Epithelial cell of prostate (primary cell): ENCODE results near the gene CD200.
A peak's percentile ranks its signal among the peaks of the same experiment; 100 is the strongest.

Experiments used
- DNase-seq: peaks from one replicate; pipeline ENCODE4 v3.0.0-alpha.2; 2011; ENCODE audit warnings: low read depth, low spot score
- H3K27ac ChIP-seq: fragments of 450-650 bp; 2 replicates; pipeline ENCODE4 v1.5.1; 2017; ENCODE audit warnings: mild to moderate bottlenecking

CD200 gene

GRCh38 chr3:112327371-112327951, 5.5 kb upstream of the CD200 start:
- DNase-seq, result peak; percentile 18
- no peak overlapping the region for H3K27ac ChIP-seq

- H3K27ac ChIP-seq, result no peak overlapping the region
- DNase-seq, result no peak
Observed at GRCh38 chr3:112331851-112332250, 1.1 kb upstream of the CD200 start.

GRCh38 chr3:112333381-112334317, 693 bp downstream of the CD200 start:
- no peak overlapping the region for H3K27ac ChIP-seq
- DNase-seq, result no peak

- no peak for DNase-seq
- H3K27ac ChIP-seq, result no peak overlapping the region
Observed at GRCh38 chr3:112334691-112335433, 1.9 kb downstream of the CD200 start.

- no peak for DNase-seq
- no peak overlapping the region for H3K27ac ChIP-seq
Observed at GRCh38 chr3:112335434-112335781, 2.5 kb downstream of the CD200 start.

GRCh38 chr3:112338021-112338726, 5.2 kb downstream of the CD200 start:
- no peak overlapping the region for H3K27ac ChIP-seq
- DNase-seq, result no peak

GRCh38 chr3:112338727-112339056, 5.7 kb downstream of the CD200 start:
- DNase-seq, result no peak
- no peak overlapping the region for H3K27ac ChIP-seq

- H3K27ac ChIP-seq, result no peak overlapping the region
Observed at GRCh38 chr3:112339134-112339533, 6.2 kb downstream of the CD200 start.

GRCh38 chr3:112339609-112340008, 6.7 kb downstream of the CD200 start:
- no peak for DNase-seq
- H3K27ac ChIP-seq, result no peak overlapping the region

More at GRCh38 chr3:112339134-112339533, 6.2 kb downstream of the CD200 start:
- DNase-seq, result no peak

- no peak for DNase-seq
- no peak overlapping the region for H3K27ac ChIP-seq
Observed at GRCh38 chr3:112341386-112341785, 8.4 kb downstream of the CD200 start.

GRCh38 chr3:112345681-112346080, 12.7 kb downstream of the CD200 start:
- no peak overlapping the region for H3K27ac ChIP-seq
- no peak for DNase-seq

- no peak for DNase-seq
- H3K27ac ChIP-seq, result no peak overlapping the region
Observed at GRCh38 chr3:112346491-112347122, 13.7 kb downstream of the CD200 start.

GRCh38 chr3:112348943-112349342, 16.0 kb downstream of the CD200 start:
- DNase-seq, result no peak
- H3K27ac ChIP-seq, result no peak overlapping the region

- no peak overlapping the region for H3K27ac ChIP-seq
- no peak for DNase-seq
Observed at GRCh38 chr3:112349557-112349956, 16.6 kb downstream of the CD200 start.

- H3K27ac ChIP-seq, result no peak overlapping the region
- DNase-seq, result no peak
Observed at GRCh38 chr3:112350018-112350810, 17.3 kb downstream of the CD200 start.

GRCh38 chr3:112351036-112351435, 18.1 kb downstream of the CD200 start:
- H3K27ac ChIP-seq, result no peak overlapping the region
- DNase-seq, result no peak

GRCh38 chr3:112351823-112352222, 18.9 kb downstream of the CD200 start:
- no peak overlapping the region for H3K27ac ChIP-seq
- DNase-seq, result no peak

GRCh38 chr3:112352720-112353119, 19.8 kb downstream of the CD200 start:
- no peak for DNase-seq

GRCh38 chr3:112353365-112353764, 20.4 kb downstream of the CD200 start:
- no peak for DNase-seq
- no peak overlapping the region for H3K27ac ChIP-seq

More at GRCh38 chr3:112352720-112353119, 19.8 kb downstream of the CD200 start:
- H3K27ac ChIP-seq, result no peak overlapping the region
